SK-N-SH (cell line): ENCODE data around the gene PITX1.

Experiments used
- CHD2 ChIP-seq: fragments of 150-350 bp; IDR thresholded peaks from 2 replicates; pipeline ENCODE4 v1.6.1; 2018; ENCODE audit warnings: low read length; ENCODE audit not compliant: partially characterized antibody
- CTCF ChIP-seq: fragments of 200-600 bp; sonication (generic); IDR thresholded peaks from 2 replicates; pipeline ENCODE4 v1.6.1; 2017; ENCODE audit warnings: antibody characterized with exemption, mild to moderate bottlenecking, moderate library complexity
- ELF1 ChIP-seq: IDR thresholded peaks from 2 replicates; pipeline ENCODE4 v1.4.0; 2012
- EP300 ChIP-seq, 2 experiments: IDR thresholded peaks; 2 replicates each; pipeline versions ENCODE4 v1.4.0 to v1.6.1; 2012; ENCODE audit warnings: borderline replicate concordance in 1 of 2, low read depth in 1 of 2, low read length in 1 of 2
- FOXJ3 ChIP-seq: sonication (generic); formaldehyde crosslinking; IDR thresholded peaks from 2 replicates; pipeline ENCODE4 v1.5.1; 2020; ENCODE audit warnings: mild to moderate bottlenecking, missing genetic modification reagents
- GABPA ChIP-seq: IDR thresholded peaks from 2 replicates; pipeline ENCODE4 v1.4.0; 2012; ENCODE audit warnings: low read depth, mild to moderate bottlenecking
- MAX ChIP-seq: IDR thresholded peaks from 2 replicates; pipeline ENCODE4 v1.4.0; 2012; ENCODE audit warnings: low read depth
- PBX3 ChIP-seq: IDR thresholded peaks from 2 replicates; pipeline ENCODE4; 2012
- POLR2AphosphoS5 ChIP-seq: IDR thresholded peaks from 2 replicates; pipeline ENCODE4 v1.6.1; 2012; ENCODE audit warnings: low read depth, low read length
- REST ChIP-seq: IDR thresholded peaks from 2 replicates; pipeline ENCODE4 v1.6.1; 2012; ENCODE audit warnings: mild to moderate bottlenecking, low read depth, low read length, moderate library complexity
- SIN3A ChIP-seq: IDR thresholded peaks from 2 replicates; pipeline ENCODE4 v1.6.1; 2012; ENCODE audit warnings: low read depth, mild to moderate bottlenecking, low read length, moderate library complexity, borderline replicate concordance
- SMC3 ChIP-seq: IDR thresholded peaks from 2 replicates; pipeline ENCODE4 v1.6.1; 2012; ENCODE audit warnings: low read depth, low read length, improper control_type of control experiment
- TCF12 ChIP-seq: IDR thresholded peaks from 2 replicates; pipeline ENCODE4 v1.4.0; 2012
- TEAD4 ChIP-seq: IDR thresholded peaks from 2 replicates; pipeline ENCODE4 v1.4.0; 2012; ENCODE audit warnings: mild to moderate bottlenecking, borderline replicate concordance; ENCODE audit not compliant: insufficient read depth

GRCh38 chr5:135012033-135012588 is 21.9 kb downstream of the PITX1 start:
- TF ChIP-seq ELF1 (no peak), GABPA (no peak), MAX (no peak), SMC3 (no peak), EP300 (IDR thresholded peaks at IDR 0.05; ENCODE audit: borderline replicate concordance in 1 of 2, low read depth in 1 of 2, low read length in 1 of 2) (no peak), REST (no peak), CTCF (no peak), FOXJ3 (CRISPR knock-in tag) (no peak), TEAD4 (no peak), CHD2 (no peak), SIN3A (no peak), PBX3 (no peak), POLR2AphosphoS5 (no peak), TCF12 (no peak)
